ENCODE data around the gene TBC1D10A.

Gene TBC1D10A

GRCh38 chr22:30261134-30261533 lies 65.6 kb downstream of the TBC1D10A start:
- TF ChIP-seq FOXP2 (optimal IDR thresholded peaks at IDR 0.05; ENCODE audit: borderline replicate concordance, extremely low read depth, extremely low read length, insufficient read depth): no peak
- no peak for TF ChIP-seq POLR2AphosphoS5 (IDR thresholded peaks at IDR 0.05; ENCODE audit: low read depth, low read length)
- no peak for TF ChIP-seq SIN3A (IDR thresholded peaks at IDR 0.05; ENCODE audit: borderline replicate concordance, insufficient read depth, low read length)
- TF ChIP-seq TAF1 (IDR thresholded peaks at IDR 0.05; ENCODE audit: borderline replicate concordance, insufficient read depth, low read length): no peak
- TF ChIP-seq REST (IDR thresholded peaks at IDR 0.05; ENCODE audit: insufficient read depth in 1 of 2, low read depth in 2 of 2, low read length in 2 of 2): no peak

- TF ChIP-seq REST (IDR thresholded peaks at IDR 0.05; ENCODE audit: insufficient read depth in 1 of 2, low read depth in 2 of 2, low read length in 2 of 2) (no peak), FOXP2 (optimal IDR thresholded peaks at IDR 0.05; ENCODE audit: borderline replicate concordance, extremely low read depth, extremely low read length, insufficient read depth) (no peak), POLR2AphosphoS5 (IDR thresholded peaks at IDR 0.05; ENCODE audit: low read depth, low read length) (no peak), SIN3A (IDR thresholded peaks at IDR 0.05; ENCODE audit: borderline replicate concordance, insufficient read depth, low read length) (no peak), TAF1 (IDR thresholded peaks at IDR 0.05; ENCODE audit: borderline replicate concordance, insufficient read depth, low read length) (no peak)
Observed at GRCh38 chr22:30260682-30261081, 66.1 kb downstream of the TBC1D10A start.

- TF ChIP-seq POLR2AphosphoS5 (IDR thresholded peaks at IDR 0.05; ENCODE audit: low read depth, low read length): no peak
Observed at GRCh38 chr22:30260276-30260675, 66.5 kb downstream of the TBC1D10A start.

GRCh38 chr22:30254314-30254713 lies 72.4 kb downstream of the TBC1D10A start:
- TF ChIP-seq TAF1 (IDR thresholded peaks at IDR 0.05; ENCODE audit: borderline replicate concordance, insufficient read depth, low read length) (no peak), FOXP2 (optimal IDR thresholded peaks at IDR 0.05; ENCODE audit: borderline replicate concordance, extremely low read depth, extremely low read length, insufficient read depth) (no peak), SIN3A (IDR thresholded peaks at IDR 0.05; ENCODE audit: borderline replicate concordance, insufficient read depth, low read length) (no peak), REST (IDR thresholded peaks at IDR 0.05; ENCODE audit: insufficient read depth in 1 of 2, low read depth in 2 of 2, low read length in 2 of 2) (no peak), POLR2AphosphoS5 (IDR thresholded peaks at IDR 0.05; ENCODE audit: low read depth, low read length) (no peak)

- TF ChIP-seq FOXP2 (optimal IDR thresholded peaks at IDR 0.05; ENCODE audit: borderline replicate concordance, extremely low read depth, extremely low read length, insufficient read depth) (peak; percentile 29), REST (IDR thresholded peaks at IDR 0.05; ENCODE audit: insufficient read depth in 1 of 2, low read depth in 2 of 2, low read length in 2 of 2) (0 out of 4 replicates have a peak, but pooled peaks of 1 of the 2 experiments have one; percentile 8), SIN3A (IDR thresholded peaks at IDR 0.05; ENCODE audit: borderline replicate concordance, insufficient read depth, low read length) (no peak), TAF1 (IDR thresholded peaks at IDR 0.05; ENCODE audit: borderline replicate concordance, insufficient read depth, low read length) (no peak)
Observed at GRCh38 chr22:30253205-30253852, 73.4 kb downstream of the TBC1D10A start.
